Measurements from ENCODE around the gene PLCB2. TPM values are rescaled to one million over a fixed set of nuclear protein-coding genes. Genes with fewer than 3 reads are reported as not detected.

The PLCB2 gene
- total and polyA plus RNA-seq, 2 donors (not counting 3 experiments of a cell fraction or from before 2014, with no cell fraction given) = 1.5 to 1.6 TPM

- intact Hi-C loops (cut with micrococcal nuclease) (loop anchor here (10.0 kb wide), 1 partner anchor 166 kb away; the partner anchor contains the start of gene BMF), dilution Hi-C loops (cut with MboI; ENCODE audit: extremely low pct_ligation_motif_present, low sequenced_read_pairs) (no loop called here)
- FAIRE-seq = no peak
- ChIA-PET CTCF (interaction anchor here (0.8 to 20.1 kb wide), 6 partner anchors 9 to 224 kb away, joined by 3 to 879 read pairs (median 8); no protein-coding TSS in a partner anchor), POLR2A (no interaction called here)
- Histone ChIP-seq H2AFZ (ENCODE audit: low read depth, low read length) (no peak overlapping the region), H3K79me2 (ENCODE audit: control insufficient read depth, insufficient read depth, low read length) (no peaks in the 10 kb centered on the region), H3K4me3 (replicated peaks in 1 of 3; ENCODE audit: insufficient read depth in 1 of 3, low read depth in 1 of 3, low read length in 3 of 3) (no peak overlapping the region), H3K9me3 (replicated peaks; ENCODE audit: control insufficient read depth, insufficient read depth, low read length) (no peaks in the 10 kb centered on the region), H3K4me1 (ENCODE audit: control insufficient read depth, extremely low read depth, insufficient read depth, low read length) (peaks cover 9% of the 10 kb centered on the region), H4K20me1 (replicated peaks; ENCODE audit: control insufficient read depth, extremely low read depth, insufficient read depth, low read length) (no peaks in the 10 kb centered on the region), H3K9ac (replicated peaks; ENCODE audit: extremely low read depth, insufficient read depth, low read length) (no peak overlapping the region), H3K9me1 (replicated peaks; ENCODE audit: control insufficient read depth, extremely low read depth, insufficient read depth, low read length) (no peaks in the 10 kb centered on the region), H3K27me3 (ENCODE audit: control insufficient read depth in 2 of 2, insufficient read depth in 2 of 2, low read length in 2 of 2) (no peaks in the 10 kb centered on the region), H3K4me2 (ENCODE audit: insufficient read depth, low read length) (no peak overlapping the region), H3K27ac (ENCODE audit: insufficient read depth, low read depth, low read length) (no peak overlapping the region), H3K36me3 (ENCODE audit: control insufficient read depth in 2 of 2, extremely low read depth in 1 of 2, insufficient read depth in 2 of 2, low read length in 2 of 2) (no peaks in the 10 kb centered on the region)
- no TSS peak for BruUV-seq (replicated peaks)
- TF ChIP-seq MAX (IDR thresholded peaks at IDR 0.05; ENCODE audit: insufficient read depth, insufficient read length) = no peak
- no peak for TF ChIP-seq EZH2 (IDR thresholded peaks at IDR 0.05; ENCODE audit: borderline replicate concordance, low read depth, low read length, severe bottlenecking)
- TF ChIP-seq POLR2A (IDR thresholded peaks at IDR 0.05; ENCODE audit: low read depth, low read length) = no peak
- no peak for TF ChIP-seq FOS (IDR thresholded peaks at IDR 0.05; ENCODE audit: borderline replicate concordance, insufficient read depth, low read length)
- no peak for TF ChIP-seq POLR2AphosphoS5 (IDR thresholded peaks at IDR 0.05; ENCODE audit: insufficient read depth, low read depth, low read length)
- TF ChIP-seq GATA2 (IDR thresholded peaks at IDR 0.05; ENCODE audit: insufficient read depth, insufficient read length, low read depth, low read length) = no peak
- TF ChIP-seq JUN (IDR thresholded peaks at IDR 0.05; ENCODE audit: borderline replicate concordance, insufficient read depth, insufficient read length, low read depth) = no peak
- no peak for TF ChIP-seq CTCF (IDR thresholded peaks at IDR 0.05; ENCODE audit: extremely low read depth in 1 of 2, insufficient read depth in 1 of 2, low read depth in 1 of 2, low read length in 2 of 2)
- TF ChIP-seq MYC (IDR thresholded peaks at IDR 0.05; ENCODE audit: low read depth, low read length) = no peak
- DNase-seq (ENCODE audit: low read depth, low spot score) = no peak
Observed at GRCh38 chr15:40270246-40270995, 37.3 kb downstream of the PLCB2 start.

Data from endothelial cell of umbilical vein (primary cell).